Muscle layer of duodenum (tissue), 2 donors: ENCODE results near the gene CTBP1.

Experiments used
- H3K27ac ChIP-seq: one replicate; pipeline ENCODE4 v1.7.0; 2013; ENCODE audit warnings: mild to moderate bottlenecking, low read length
- H3K27me3 ChIP-seq: one replicate; pipeline ENCODE4 v1.7.0; 2013; ENCODE audit warnings: low read depth, mild to moderate bottlenecking, control low read depth, low read length
- H3K36me3 ChIP-seq, 2 donors: one replicate each; pipeline ENCODE4 v1.7.0; 2013; ENCODE audit warnings: low read length in 2 of 2, control low read depth in 1 of 2, mild to moderate bottlenecking in 1 of 2; ENCODE audit not compliant: insufficient read depth in 2 of 2, control insufficient read depth in 1 of 2
- H3K4me1 ChIP-seq, 2 donors: one replicate each; pipeline ENCODE4 v1.7.0; 2013; ENCODE audit warnings: low read length in 2 of 2, mild to moderate bottlenecking in 2 of 2, control low read depth in 1 of 2, moderate library complexity in 1 of 2; ENCODE audit not compliant: insufficient read depth in 2 of 2, control insufficient read depth in 1 of 2
- H3K4me3 ChIP-seq, 2 donors: one replicate each; pipeline ENCODE4 v1.7.0; 2013; ENCODE audit warnings: low read length in 2 of 2, low read depth in 1 of 2, mild to moderate bottlenecking in 1 of 2
- H3K9me3 ChIP-seq, 2 donors: one replicate each; pipeline ENCODE4 v1.7.0; 2013; ENCODE audit warnings: low read length in 2 of 2, control low read depth in 1 of 2, mild to moderate bottlenecking in 1 of 2; ENCODE audit not compliant: control insufficient read depth in 1 of 2
- donor health status: healthy.

Gene CTBP1

GRCh38 chr4:1277667-1278665 is 29.0 kb upstream of the CTBP1 start:
- H3K36me3 ChIP-seq, result no peaks in the 10 kb centered on the region
- H3K27me3 ChIP-seq, result no peaks in the 10 kb centered on the region
- no peak overlapping the region for H3K4me3 ChIP-seq
- no peak overlapping the region for H3K27ac ChIP-seq
- H3K9me3 ChIP-seq, result no peaks in the 10 kb centered on the region
- no peaks in the 10 kb centered on the region for H3K4me1 ChIP-seq

GRCh38 chr4:1276984-1277383 is 28.1 kb upstream of the CTBP1 start:
- H3K9me3 ChIP-seq, result no peaks in the 10 kb centered on the region
- no peaks in the 10 kb centered on the region for H3K36me3 ChIP-seq
- no peaks in the 10 kb centered on the region for H3K27me3 ChIP-seq
- H3K4me3 ChIP-seq, result no peak overlapping the region
- no peak overlapping the region for H3K27ac ChIP-seq
- H3K4me1 ChIP-seq, result no peaks in the 10 kb centered on the region

- no peaks in the 10 kb centered on the region for H3K36me3 ChIP-seq
- H3K4me1 ChIP-seq, result no peaks in the 10 kb centered on the region
- H3K9me3 ChIP-seq, result no peaks in the 10 kb centered on the region
- no peak overlapping the region for H3K27ac ChIP-seq
- no peaks in the 10 kb centered on the region for H3K27me3 ChIP-seq
- no peak overlapping the region for H3K4me3 ChIP-seq
These were observed 25.9 kb upstream of the CTBP1 start for GRCh38 chr4:1274871-1275270.

- no peak overlapping the region for H3K4me3 ChIP-seq
- H3K36me3 ChIP-seq, result no peaks in the 10 kb centered on the region
- H3K27ac ChIP-seq, result no peak overlapping the region
- peaks cover 0 to 5% of the 10 kb centered on the region in 2 donors for H3K9me3 ChIP-seq
- H3K27me3 ChIP-seq, result no peaks in the 10 kb centered on the region
- no peaks in the 10 kb centered on the region for H3K4me1 ChIP-seq
These were observed 22.8 kb upstream of the CTBP1 start for GRCh38 chr4:1271686-1272085.

GRCh38 chr4:1269209-1269608 is 20.3 kb upstream of the CTBP1 start:
- H3K9me3 ChIP-seq, result peaks cover 0 to 5% of the 10 kb centered on the region in 2 donors
- no peaks in the 10 kb centered on the region for H3K27me3 ChIP-seq
- H3K4me1 ChIP-seq, result no peaks in the 10 kb centered on the region
- no peaks in the 10 kb centered on the region for H3K36me3 ChIP-seq
- H3K4me3 ChIP-seq, result no peak overlapping the region
- H3K27ac ChIP-seq, result no peak overlapping the region

GRCh38 chr4:1266881-1267763 is 18.2 kb upstream of the CTBP1 start:
- Histone ChIP-seq H3K27ac (no peak overlapping the region), H3K9me3 (peaks cover 0 to 5% of the 10 kb centered on the region in 2 donors), H3K4me1 (no peaks in the 10 kb centered on the region), H3K4me3 (no peak overlapping the region), H3K36me3 (no peaks in the 10 kb centered on the region), H3K27me3 (no peaks in the 10 kb centered on the region)

- Histone ChIP-seq H3K27ac (no peak overlapping the region), H3K27me3 (no peaks in the 10 kb centered on the region), H3K4me3 (no peak overlapping the region), H3K9me3 (peaks cover 0 to 5% of the 10 kb centered on the region in 2 donors), H3K36me3 (no peaks in the 10 kb centered on the region), H3K4me1 (no peaks in the 10 kb centered on the region)
These were observed 16.4 kb upstream of the CTBP1 start for GRCh38 chr4:1265351-1265750.

- Histone ChIP-seq H3K36me3 (no peaks in the 10 kb centered on the region), H3K27ac (no peak overlapping the region), H3K4me1 (no peaks in the 10 kb centered on the region), H3K9me3 (peaks cover 0 to 5% of the 10 kb centered on the region in 2 donors), H3K4me3 (no peak overlapping the region), H3K27me3 (no peaks in the 10 kb centered on the region)
These were observed 16.0 kb upstream of the CTBP1 start for GRCh38 chr4:1264942-1265341.

GRCh38 chr4:1261107-1261928 is 12.4 kb upstream of the CTBP1 start:
- no peaks in the 10 kb centered on the region for H3K36me3 ChIP-seq
- no peak overlapping the region for H3K4me3 ChIP-seq
- no peaks in the 10 kb centered on the region for H3K27me3 ChIP-seq
- no peaks in the 10 kb centered on the region for H3K9me3 ChIP-seq
- H3K4me1 ChIP-seq, result no peaks in the 10 kb centered on the region
- H3K27ac ChIP-seq, result no peak overlapping the region

GRCh38 chr4:1260418-1261106 is 11.6 kb upstream of the CTBP1 start:
- no peaks in the 10 kb centered on the region for H3K27me3 ChIP-seq
- H3K9me3 ChIP-seq, result no peaks in the 10 kb centered on the region
- H3K4me1 ChIP-seq, result no peaks in the 10 kb centered on the region
- H3K36me3 ChIP-seq, result no peaks in the 10 kb centered on the region
- H3K4me3 ChIP-seq, result no peak overlapping the region
- H3K27ac ChIP-seq, result no peak overlapping the region
